H9 (cell line): Measurements from ENCODE around the gene TSPAN2. TPM values are rescaled to one million over a fixed set of nuclear protein-coding genes. Genes with fewer than 3 reads are reported as not detected.

Experiments
- DNase-seq: peaks from one replicate; pipeline ENCODE4 v3.0.0-alpha.2; 2017
- H2AFZ ChIP-seq: one replicate; pipeline ENCODE4 v1.6.1; 2013; ENCODE audit warnings: mild to moderate bottlenecking, low read length, control low read depth, moderate library complexity
- H2AK5ac ChIP-seq: 2 replicates; pipeline ENCODE4 v1.6.1; 2013; ENCODE audit warnings: low read length, control low read depth, mixed read lengths; ENCODE audit not compliant: insufficient read length
- H2BK120ac ChIP-seq: one replicate; pipeline ENCODE4 v1.6.1; 2013; ENCODE audit warnings: low read depth, mild to moderate bottlenecking, low read length, control low read depth, inconsistent platforms; ENCODE audit not compliant: poor library complexity, severe bottlenecking
- H2BK12ac ChIP-seq: 2 replicates; pipeline ENCODE4 v1.6.1; 2013; ENCODE audit warnings: low read length, control low read depth, mixed read lengths, low read depth; ENCODE audit not compliant: insufficient read length
- H2BK15ac ChIP-seq: 2 replicates; pipeline ENCODE4 v1.6.1; 2013; ENCODE audit warnings: low read depth, low read length, control low read depth
- H2BK20ac ChIP-seq: one replicate; pipeline ENCODE4 v1.6.1; 2013; ENCODE audit warnings: low read depth, mild to moderate bottlenecking, low read length, control low read depth, inconsistent platforms; ENCODE audit not compliant: poor library complexity, severe bottlenecking
- H2BK5ac ChIP-seq: 2 replicates; pipeline ENCODE4 v1.6.1; 2013; ENCODE audit warnings: low read length, control low read depth, mixed read lengths; ENCODE audit not compliant: insufficient read length
- H3K14ac ChIP-seq: 2 replicates; pipeline ENCODE4 v1.6.1; 2013; ENCODE audit warnings: low read length, control low read depth; ENCODE audit not compliant: insufficient read depth
- H3K18ac ChIP-seq: 2 replicates; pipeline ENCODE4 v1.6.1; 2013; ENCODE audit warnings: low read depth, mild to moderate bottlenecking, mixed read lengths, low read length, control low read depth; ENCODE audit not compliant: insufficient read length
- H3K23ac ChIP-seq: 2 replicates; pipeline ENCODE4 v1.6.1; 2013; ENCODE audit warnings: low read length, control low read depth, mixed read lengths, low read depth; ENCODE audit not compliant: insufficient read length
- H3K23me2 ChIP-seq: 2 replicates; pipeline ENCODE4 v1.6.1; 2013; ENCODE audit warnings: low read depth, mild to moderate bottlenecking, mixed read lengths, low read length, control low read depth; ENCODE audit not compliant: insufficient read length, poor library complexity, severe bottlenecking
- H3K27ac ChIP-seq: 2 replicates; pipeline ENCODE4 v1.5.1; 2013; ENCODE audit warnings: low read length, control low read depth, mixed read lengths, low read depth; ENCODE audit not compliant: insufficient read length
- H3K27me3 ChIP-seq: 2 replicates; pipeline ENCODE4 v1.6.1; 2013; ENCODE audit warnings: low read length, control low read depth, inconsistent platforms; ENCODE audit not compliant: insufficient read depth
- H3K4ac ChIP-seq: 2 replicates; pipeline ENCODE4 v1.6.1; 2013; ENCODE audit warnings: low read depth, mild to moderate bottlenecking, control low read depth, inconsistent platforms, low read length, moderate library complexity
- H3K4me1 ChIP-seq: 2 replicates; pipeline ENCODE4 v1.6.1; 2013; ENCODE audit warnings: low read length, control low read depth, inconsistent platforms; ENCODE audit not compliant: insufficient read depth
- H3K4me2 ChIP-seq: 2 replicates; pipeline ENCODE4 v1.6.1; 2013; ENCODE audit warnings: low read length, control low read depth, mixed read lengths; ENCODE audit not compliant: insufficient read length, insufficient read depth
- H3K56ac ChIP-seq: 2 replicates; pipeline ENCODE4 v1.6.1; 2013; ENCODE audit warnings: low read depth, mild to moderate bottlenecking, mixed read lengths, low read length, control low read depth; ENCODE audit not compliant: insufficient read length
- H3K79me1 ChIP-seq: 2 replicates; pipeline ENCODE4 v1.6.1; 2013; ENCODE audit warnings: low read depth, mild to moderate bottlenecking, moderate library complexity, low read length, control low read depth, inconsistent platforms; ENCODE audit not compliant: insufficient read depth, poor library complexity, severe bottlenecking
- H3K79me2 ChIP-seq: 2 replicates; pipeline ENCODE4 v1.6.1; 2013; ENCODE audit warnings: low read length, control low read depth, inconsistent platforms; ENCODE audit not compliant: insufficient read depth
- H3K9ac ChIP-seq: 2 replicates; pipeline ENCODE4 v1.6.1; 2013; ENCODE audit warnings: low read length, control low read depth, mixed read lengths; ENCODE audit not compliant: insufficient read length; ENCODE audit errors: extremely low read depth
- H3K9me3 ChIP-seq: one replicate; pipeline ENCODE4 v1.6.1; 2013; ENCODE audit warnings: low read depth, low read length, inconsistent platforms; ENCODE audit not compliant: control insufficient read depth
- H3T11ph ChIP-seq: one replicate; pipeline ENCODE4 v1.6.1; 2013; ENCODE audit warnings: mild to moderate bottlenecking, low read length, control low read depth, inconsistent platforms
- H4K20me1 ChIP-seq: one replicate; pipeline ENCODE4 v1.6.1; 2013; ENCODE audit not compliant: control insufficient read depth, insufficient read length, insufficient read depth
- H4K5ac ChIP-seq: 2 replicates; pipeline ENCODE4 v1.6.1; 2013; ENCODE audit warnings: low read depth, mild to moderate bottlenecking, mixed read lengths, low read length, control low read depth; ENCODE audit not compliant: insufficient read length
- H4K8ac ChIP-seq: replicated peaks from 2 replicates; pipeline ENCODE4 v1.6.1; 2013; ENCODE audit warnings: low read length, control low read depth, mixed read lengths, low read depth; ENCODE audit not compliant: insufficient read length
- H4K91ac ChIP-seq: 2 replicates; pipeline ENCODE4 v1.6.1; 2013; ENCODE audit warnings: low read depth, mild to moderate bottlenecking, moderate library complexity, mixed read lengths, low read length, control low read depth; ENCODE audit not compliant: insufficient read length
- H3K27ac Mint-ChIP-seq, 3 experiments: 2 replicates in 2 of 3; 3 replicates in 1 of 3; pipeline ENCODE4 v1.8.0; 2020 to 2021; ENCODE audit warnings: mixed read lengths in 3 of 3, mild to moderate bottlenecking in 1 of 3, moderate library complexity in 1 of 3
- H3K27me3 Mint-ChIP-seq: 2 replicates; pipeline ENCODE4 v1.8.0; 2021; ENCODE audit warnings: low read depth, mild to moderate bottlenecking, moderate library complexity, mixed read lengths
- H3K36me3 Mint-ChIP-seq, 3 experiments: 2 replicates in 2 of 3; 3 replicates in 1 of 3; pipeline ENCODE4 v1.8.0; 2020 to 2021; ENCODE audit warnings: low read depth in 3 of 3, mixed read lengths in 3 of 3; ENCODE audit not compliant: insufficient read depth in 1 of 3
- H3K4me1 Mint-ChIP-seq, 2 experiments: 2 replicates each; pipeline ENCODE4 v1.8.0; 2020; ENCODE audit warnings: mixed read lengths in 2 of 2
- H3K4me3 Mint-ChIP-seq, 2 experiments: 2 replicates in 1 of 2; 3 replicates in 1 of 2; pipeline ENCODE4 v1.8.0; 2020 to 2021; ENCODE audit warnings: mild to moderate bottlenecking in 2 of 2, mixed read lengths in 2 of 2, moderate library complexity in 1 of 2
- H3K9me3 Mint-ChIP-seq, 2 experiments: 2 replicates in 1 of 2; 3 replicates in 1 of 2; pipeline ENCODE4 v1.8.0; 2020; ENCODE audit warnings: mild to moderate bottlenecking in 2 of 2, mixed read lengths in 2 of 2, moderate library complexity in 1 of 2
- CTCF ChIP-seq: fragments of 200-600 bp; sonication (generic); conservative IDR thresholded peaks from 3 replicates; pipeline ENCODE4 v1.8.0; 2021; ENCODE audit warnings: antibody characterized with exemption, mild to moderate bottlenecking
- WGBS: extraction: QIAGEN DNeasy Blood & Tissue Kit; methylation state at CpG from one replicate; pipeline ENCODE4 v1.1.7; 2013; ENCODE audit warnings: missing lambda C conversion rate, low lambda C conversion rate, mixed read lengths; ENCODE audit not compliant: insufficient read length; ENCODE audit errors: extremely low coverage; 5-methylcytosine and 5-hydroxymethylcytosine counted together
- total RNA-seq: library from RNA; stranded (reverse); gene quantifications from 2 replicates; pipeline ENCODE4 v1.2.1, GENCODE V29; 2021

The TSPAN2 gene
- total RNA-seq, 1 experiment from 2014 or later: 10.8 TPM

GRCh38 chr1:115091572-115091971, 2.3 kb upstream of the TSPAN2 start:
- no peak overlapping the region for H3K14ac ChIP-seq
- H3K23ac ChIP-seq: no peak overlapping the region
- Mint-ChIP-seq H3K27me3 (peaks cover 17% of the 10 kb centered on the region), H3K9me3 (no peaks in the 10 kb centered on the region; a peak in 1 of 5 replicates), H3K4me1 (peaks cover 16 to 17% of the 10 kb centered on the region in 2 experiments), H3K36me3 (no peaks in the 10 kb centered on the region; a peak in 1 of 7 replicates), H3K27ac (no peak overlapping the region), H3K4me3 (no peak overlapping the region)
- peaks cover 10% of the 10 kb centered on the region for H3K23me2 ChIP-seq
- H3K9ac ChIP-seq: no peak overlapping the region
- no peak overlapping the region for H3T11ph ChIP-seq
- no peak overlapping the region for H4K8ac ChIP-seq
- DNase-seq: no peak
- no peaks in the 10 kb centered on the region for H3K27me3 ChIP-seq
- no peak overlapping the region for H3K18ac ChIP-seq
- H2BK15ac ChIP-seq: no peak overlapping the region
- H3K4me2 ChIP-seq: no peak overlapping the region
- no peaks in the 10 kb centered on the region for H3K4me1 ChIP-seq
- H4K20me1 ChIP-seq: no peaks in the 10 kb centered on the region
- H3K27ac ChIP-seq: no peak overlapping the region
- H2BK120ac ChIP-seq: no peak overlapping the region
- no peak overlapping the region for H4K91ac ChIP-seq
- WGBS: no CpG with 5 or more reads among the region's 2 CpGs
- H2BK12ac ChIP-seq: no peak overlapping the region
- H4K5ac ChIP-seq: no peak overlapping the region
- H2BK20ac ChIP-seq: no peak overlapping the region
- no peak overlapping the region for H2BK5ac ChIP-seq
- no peak overlapping the region for H2AFZ ChIP-seq
- no peak overlapping the region for H2AK5ac ChIP-seq
- no peaks in the 10 kb centered on the region for H3K9me3 ChIP-seq
- H3K79me2 ChIP-seq: no peaks in the 10 kb centered on the region
- H3K4ac ChIP-seq: no peak overlapping the region
- TF ChIP-seq CTCF: no peak
- H3K79me1 ChIP-seq: no peaks in the 10 kb centered on the region
- H3K56ac ChIP-seq: no peak overlapping the region
